Esophagus squamous epithelium (tissue), 4 donors: Measurements from ENCODE around the gene SLC17A5.

Experiments used
- CTCF ChIP-seq, 6 experiments: fragments of 450-650 bp in 4 of 6; fragments of 200-600 bp in 2 of 6; sonication (generic) in 2 of 6; IDR thresholded peaks; one replicate each; pipeline ENCODE4 v1.5.1; 2016 to 2019; ENCODE audit warnings: antibody characterized with exemption in 6 of 6, mild to moderate bottlenecking in 4 of 6, moderate library complexity in 4 of 6
- POLR2A ChIP-seq, 4 donors: fragments of 450-650 bp; IDR thresholded peaks; one replicate each; pipeline ENCODE4 v1.6.1; 2017; ENCODE audit warnings: antibody characterized with exemption in 4 of 4, mild to moderate bottlenecking in 4 of 4, moderate library complexity in 3 of 4

- TF ChIP-seq CTCF (IDR thresholded peaks at IDR 0.05) (no peak), POLR2A (IDR thresholded peaks at IDR 0.05) (no peak)
These were observed 45.0 kb downstream of the SLC17A5 start for GRCh38 chr6:73608761-73609160.
